ENCODE results near the gene GLI1. TPM values are rescaled to one million over a fixed set of nuclear protein-coding genes. Genes with fewer than 3 reads are reported as not detected.
"Not testable (repeated sequence)": the region's sequence is repeated elsewhere in the genome, so short reads cannot be mapped to it uniquely, and the experiment has no call there.

Gene GLI1
- polyA plus RNA-seq, 2 donors, result 0.16 to 0.28 TPM

GRCh38 chr12:57502311-57502969 lies 42.9 kb downstream of the GLI1 start:
- H3K36me3 ChIP-seq (ENCODE audit: control insufficient read depth in 2 of 2, insufficient read depth in 2 of 2, low read length in 1 of 2), result peaks cover 23 to 37% of the 10 kb centered on the region in 2 donors
- not testable (repeated sequence) for H3K9me3 ChIP-seq (ENCODE audit: control insufficient read depth in 2 of 2, insufficient read depth in 1 of 2, low read depth in 1 of 2, low read length in 1 of 2); H3K27ac ChIP-seq (ENCODE audit: low read depth in 2 of 2, low read length in 1 of 2); H3K4me1 ChIP-seq (ENCODE audit: control insufficient read depth in 2 of 2, insufficient read depth in 2 of 2, low read length in 1 of 2); H3K27me3 ChIP-seq (ENCODE audit: control insufficient read depth in 1 of 2, insufficient read depth in 2 of 2, low read length in 2 of 2); H3K4me3 ChIP-seq (ENCODE audit: low read depth in 1 of 2, low read length in 2 of 2)
- 97 to 98% methylated on average over 22 of the region's 22 CpGs for WGBS, 2 donors

GRCh38 chr12:57506541-57506940 lies 47.0 kb downstream of the GLI1 start:
- H3K4me3 ChIP-seq (ENCODE audit: low read depth in 1 of 2, low read length in 2 of 2), result not testable (repeated sequence)

GRCh38 chr12:57507796-57508195 lies 48.2 kb downstream of the GLI1 start:
- peaks cover 20 to 21% of the 10 kb centered on the region in 2 donors for H3K36me3 ChIP-seq (ENCODE audit: control insufficient read depth in 2 of 2, insufficient read depth in 2 of 2, low read length in 1 of 2)
- H3K9me3 ChIP-seq (ENCODE audit: control insufficient read depth in 2 of 2, insufficient read depth in 1 of 2, low read depth in 1 of 2, low read length in 1 of 2); H3K27me3 ChIP-seq (ENCODE audit: control insufficient read depth in 1 of 2, insufficient read depth in 2 of 2, low read length in 2 of 2); H3K4me1 ChIP-seq (ENCODE audit: control insufficient read depth in 2 of 2, insufficient read depth in 2 of 2, low read length in 1 of 2); H3K27ac ChIP-seq (ENCODE audit: low read depth in 2 of 2, low read length in 1 of 2); H3K4me3 ChIP-seq (ENCODE audit: low read depth in 1 of 2, low read length in 2 of 2): not testable (repeated sequence)
- 96 to 100% methylated on average over 9 to 24 of the region's 28 CpGs for WGBS, 2 donors

More at GRCh38 chr12:57506541-57506940, 47.0 kb downstream of the GLI1 start:
- H3K27me3 ChIP-seq (ENCODE audit: control insufficient read depth in 1 of 2, insufficient read depth in 2 of 2, low read length in 2 of 2); H3K27ac ChIP-seq (ENCODE audit: low read depth in 2 of 2, low read length in 1 of 2); H3K4me1 ChIP-seq (ENCODE audit: control insufficient read depth in 2 of 2, insufficient read depth in 2 of 2, low read length in 1 of 2); H3K9me3 ChIP-seq (ENCODE audit: control insufficient read depth in 2 of 2, insufficient read depth in 1 of 2, low read depth in 1 of 2, low read length in 1 of 2): not testable (repeated sequence)
- WGBS, 2 donors, result 92 to 96% methylated on average over 4 of the region's 4 CpGs
- H3K36me3 ChIP-seq (ENCODE audit: control insufficient read depth in 2 of 2, insufficient read depth in 2 of 2, low read length in 1 of 2), result peaks cover 14 to 16% of the 10 kb centered on the region in 2 donors

- H3K4me1 ChIP-seq (ENCODE audit: control insufficient read depth in 2 of 2, insufficient read depth in 2 of 2, low read length in 1 of 2), result no peaks in the 10 kb centered on the region
- no peak overlapping the region for H3K4me3 ChIP-seq (ENCODE audit: low read depth in 1 of 2, low read length in 2 of 2)
- no peak overlapping the region for H3K27ac ChIP-seq (ENCODE audit: low read depth in 2 of 2, low read length in 1 of 2)
- no peaks in the 10 kb centered on the region for H3K27me3 ChIP-seq (ENCODE audit: control insufficient read depth in 1 of 2, insufficient read depth in 2 of 2, low read length in 2 of 2)
- H3K36me3 ChIP-seq (ENCODE audit: control insufficient read depth in 2 of 2, insufficient read depth in 2 of 2, low read length in 1 of 2), result peaks cover 19 to 32% of the 10 kb centered on the region in 2 donors
- WGBS, 2 donors, result 97 to 99% methylated on average over 4 of the region's 4 CpGs
- H3K9me3 ChIP-seq (ENCODE audit: control insufficient read depth in 2 of 2, insufficient read depth in 1 of 2, low read depth in 1 of 2, low read length in 1 of 2), result no peaks in the 10 kb centered on the region
Observed at GRCh38 chr12:57511161-57511560, 51.6 kb downstream of the GLI1 start.

- Histone ChIP-seq H3K4me1 (ENCODE audit: control insufficient read depth in 2 of 2, insufficient read depth in 2 of 2, low read length in 1 of 2) (no peaks in the 10 kb centered on the region), H3K9me3 (ENCODE audit: control insufficient read depth in 2 of 2, insufficient read depth in 1 of 2, low read depth in 1 of 2, low read length in 1 of 2) (no peaks in the 10 kb centered on the region), H3K27ac (ENCODE audit: low read depth in 2 of 2, low read length in 1 of 2) (peak overlapping the region in 1 of 2 donors; percentile 13), H3K27me3 (ENCODE audit: control insufficient read depth in 1 of 2, insufficient read depth in 2 of 2, low read length in 2 of 2) (no peaks in the 10 kb centered on the region), H3K4me3 (ENCODE audit: low read depth in 1 of 2, low read length in 2 of 2) (no peak overlapping the region), H3K36me3 (ENCODE audit: control insufficient read depth in 2 of 2, insufficient read depth in 2 of 2, low read length in 1 of 2) (peaks cover 23 to 31% of the 10 kb centered on the region in 2 donors)
- 96 to 98% methylated on average over 7 of the region's 7 CpGs for WGBS, 2 donors
Observed at GRCh38 chr12:57511588-57512325, 52.2 kb downstream of the GLI1 start.

GRCh38 chr12:57512665-57513064 lies 53.1 kb downstream of the GLI1 start:
- WGBS, 2 donors, result 89 to 91% methylated on average over 6 of the region's 6 CpGs
- no peaks in the 10 kb centered on the region for H3K27me3 ChIP-seq (ENCODE audit: control insufficient read depth in 1 of 2, insufficient read depth in 2 of 2, low read length in 2 of 2)
- H3K4me3 ChIP-seq (ENCODE audit: low read depth in 1 of 2, low read length in 2 of 2), result no peak overlapping the region
- H3K36me3 ChIP-seq (ENCODE audit: control insufficient read depth in 2 of 2, insufficient read depth in 2 of 2, low read length in 1 of 2), result peaks cover 28 to 37% of the 10 kb centered on the region in 2 donors
- peak overlapping the region in 1 of 2 donors; percentile 0 for H3K27ac ChIP-seq (ENCODE audit: low read depth in 2 of 2, low read length in 1 of 2)
- H3K4me1 ChIP-seq (ENCODE audit: control insufficient read depth in 2 of 2, insufficient read depth in 2 of 2, low read length in 1 of 2), result no peaks in the 10 kb centered on the region
- H3K9me3 ChIP-seq (ENCODE audit: control insufficient read depth in 2 of 2, insufficient read depth in 1 of 2, low read depth in 1 of 2, low read length in 1 of 2), result no peaks in the 10 kb centered on the region

- Histone ChIP-seq H3K27me3 (ENCODE audit: control insufficient read depth in 1 of 2, insufficient read depth in 2 of 2, low read length in 2 of 2) (no peaks in the 10 kb centered on the region), H3K4me3 (ENCODE audit: low read depth in 1 of 2, low read length in 2 of 2) (no peak overlapping the region), H3K36me3 (ENCODE audit: control insufficient read depth in 2 of 2, insufficient read depth in 2 of 2, low read length in 1 of 2) (peaks cover 28 to 37% of the 10 kb centered on the region in 2 donors), H3K9me3 (ENCODE audit: control insufficient read depth in 2 of 2, insufficient read depth in 1 of 2, low read depth in 1 of 2, low read length in 1 of 2) (no peaks in the 10 kb centered on the region), H3K27ac (ENCODE audit: low read depth in 2 of 2, low read length in 1 of 2) (no peak overlapping the region), H3K4me1 (ENCODE audit: control insufficient read depth in 2 of 2, insufficient read depth in 2 of 2, low read length in 1 of 2) (no peaks in the 10 kb centered on the region)
- 94 to 96% methylated on average over 5 of the region's 5 CpGs for WGBS, 2 donors
Observed at GRCh38 chr12:57513266-57513665, 53.7 kb downstream of the GLI1 start.

- not testable (repeated sequence) for H3K4me3 ChIP-seq (ENCODE audit: low read depth in 1 of 2, low read length in 2 of 2); H3K27me3 ChIP-seq (ENCODE audit: control insufficient read depth in 1 of 2, insufficient read depth in 2 of 2, low read length in 2 of 2); H3K9me3 ChIP-seq (ENCODE audit: control insufficient read depth in 2 of 2, insufficient read depth in 1 of 2, low read depth in 1 of 2, low read length in 1 of 2); H3K4me1 ChIP-seq (ENCODE audit: control insufficient read depth in 2 of 2, insufficient read depth in 2 of 2, low read length in 1 of 2); H3K27ac ChIP-seq (ENCODE audit: low read depth in 2 of 2, low read length in 1 of 2)
- WGBS, 2 donors, result 93 to 94% methylated on average over 6 of the region's 6 CpGs
- peaks cover 28 to 37% of the 10 kb centered on the region in 2 donors for H3K36me3 ChIP-seq (ENCODE audit: control insufficient read depth in 2 of 2, insufficient read depth in 2 of 2, low read length in 1 of 2)
Observed at GRCh38 chr12:57513677-57514076, 54.1 kb downstream of the GLI1 start.

- peaks cover 28 to 37% of the 10 kb centered on the region in 2 donors for H3K36me3 ChIP-seq (ENCODE audit: control insufficient read depth in 2 of 2, insufficient read depth in 2 of 2, low read length in 1 of 2)
- not testable (repeated sequence) for H3K9me3 ChIP-seq (ENCODE audit: control insufficient read depth in 2 of 2, insufficient read depth in 1 of 2, low read depth in 1 of 2, low read length in 1 of 2); H3K27ac ChIP-seq (ENCODE audit: low read depth in 2 of 2, low read length in 1 of 2); H3K4me3 ChIP-seq (ENCODE audit: low read depth in 1 of 2, low read length in 2 of 2); H3K4me1 ChIP-seq (ENCODE audit: control insufficient read depth in 2 of 2, insufficient read depth in 2 of 2, low read length in 1 of 2); H3K27me3 ChIP-seq (ENCODE audit: control insufficient read depth in 1 of 2, insufficient read depth in 2 of 2, low read length in 2 of 2)
- WGBS, 2 donors, result 82 to 92% methylated on average over 9 of the region's 9 CpGs
Observed at GRCh38 chr12:57514246-57514645, 54.7 kb downstream of the GLI1 start.
